Smooth muscle cell (in vitro differentiated cells): ENCODE data around the gene CX3CL1. TPM values are rescaled to one million over a fixed set of nuclear protein-coding genes. Genes with fewer than 3 reads are reported as not detected.

Experiments used
- DNase-seq: peaks from one replicate; lab custom pipeline; 2025; ENCODE audit not compliant: unreplicated experiment; lab: John Stamatoyannopoulos, UW
- H2AFZ ChIP-seq: fragments of 200-600 bp; sonication (generic); 2 replicates; pipeline ENCODE4 v1.6.0; 2016; ENCODE audit warnings: antibody characterized with exemption, low read depth, mild to moderate bottlenecking
- H3F3A ChIP-seq: fragments of 200-600 bp; sonication (generic); 2 replicates; pipeline ENCODE4 v1.6.0; 2017; ENCODE audit warnings: antibody characterized with exemption, low read depth
- H3K27ac ChIP-seq: fragments of 200-600 bp; sonication (generic); 2 replicates; pipeline ENCODE4 v1.5.1; 2016; ENCODE audit warnings: low read depth, mild to moderate bottlenecking
- H3K27me3 ChIP-seq: fragments of 200-600 bp; sonication (generic); 2 replicates; pipeline ENCODE4 v1.6.1; 2016; ENCODE audit warnings: low read depth, mild to moderate bottlenecking
- H3K36me3 ChIP-seq: fragments of 200-600 bp; sonication (generic); 2 replicates; pipeline ENCODE4 v1.5.1; 2016; ENCODE audit warnings: low read depth
- H3K4me1 ChIP-seq: fragments of 200-600 bp; sonication (generic); 2 replicates; pipeline ENCODE4 v1.5.1; 2016; ENCODE audit warnings: low read depth
- H3K4me2 ChIP-seq: fragments of 200-600 bp; sonication (generic); 2 replicates; pipeline ENCODE4 v1.6.0; 2016; ENCODE audit warnings: mild to moderate bottlenecking
- H3K4me3 ChIP-seq: fragments of 200-600 bp; sonication (generic); 2 replicates; pipeline ENCODE4 v1.5.1; 2016; ENCODE audit warnings: mild to moderate bottlenecking
- H3K79me2 ChIP-seq: fragments of 200-600 bp; sonication (generic); 2 replicates; pipeline ENCODE4 v1.6.0; 2016; ENCODE audit warnings: low read depth, mild to moderate bottlenecking
- H3K9ac ChIP-seq: fragments of 200-600 bp; sonication (generic); 2 replicates; pipeline ENCODE4 v1.6.0; 2016; ENCODE audit warnings: low read depth
- H3K9me3 ChIP-seq: fragments of 200-600 bp; sonication (generic); replicated peaks from 2 replicates; pipeline ENCODE4 v1.5.1; 2016; ENCODE audit warnings: low read depth
- H4K20me1 ChIP-seq: fragments of 200-600 bp; sonication (generic); 2 replicates; pipeline ENCODE4 v1.6.0; 2016; ENCODE audit warnings: low read depth
- WGBS: methylation state at CpG from one replicate; pipeline ENCODE4 v1.1.7; 2016; ENCODE audit warnings: low lambda C conversion rate; 5-methylcytosine and 5-hydroxymethylcytosine counted together
- polyA plus RNA-seq: library from polyadenylated mRNA; unstranded; fragments of >200 nt; fragmentation: Nextera tagmentation; extraction: Ambion mirVana; gene quantifications from 2 replicates; pipeline ENCODE4 v1.2.1, GENCODE V29; 2016
- total RNA-seq: library from RNA; depleted of rRNA; stranded (reverse); fragments of >200 nt; gene quantifications from 2 replicates; pipeline ENCODE4 v1.2.3, GENCODE V29; 2014
- TF ChIP-seq, protein P1 (sequence below): fragments of 200-600 bp; sonication (generic); IDR thresholded peaks from 2 replicates; pipeline ENCODE4 v1.5.1; 2017; ENCODE audit warnings: borderline replicate concordance, mild to moderate bottlenecking, antibody characterized with exemption; ENCODE audit not compliant: insufficient read depth, poor library complexity, severe bottlenecking

The CX3CL1 gene
- total and polyA plus RNA-seq, 2 experiments from 2014 or later = 2.2 to 5.4 TPM

DNA sequence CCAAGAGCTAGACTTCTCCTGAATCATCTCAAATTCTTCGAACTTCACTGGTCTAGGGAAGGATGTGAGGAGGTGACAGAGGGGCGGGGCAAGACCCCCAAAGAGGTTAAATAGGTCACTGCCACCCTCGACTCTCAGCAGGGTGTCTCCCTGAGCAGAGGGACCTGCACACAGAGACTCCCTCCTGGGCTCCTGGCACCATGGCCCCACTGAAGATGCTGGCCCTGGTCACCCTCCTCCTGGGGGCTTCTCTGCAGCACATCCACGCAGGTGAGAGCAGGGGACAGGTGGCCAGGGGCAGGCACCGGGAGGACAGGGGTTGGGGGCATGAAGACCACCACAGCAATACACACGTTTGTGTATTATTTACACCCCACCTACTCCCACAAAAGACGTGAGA is 41.4 kb downstream of the CX3CL1 start:
- no peaks in the 10 kb centered on the region for H3K9me3 ChIP-seq

DNA sequence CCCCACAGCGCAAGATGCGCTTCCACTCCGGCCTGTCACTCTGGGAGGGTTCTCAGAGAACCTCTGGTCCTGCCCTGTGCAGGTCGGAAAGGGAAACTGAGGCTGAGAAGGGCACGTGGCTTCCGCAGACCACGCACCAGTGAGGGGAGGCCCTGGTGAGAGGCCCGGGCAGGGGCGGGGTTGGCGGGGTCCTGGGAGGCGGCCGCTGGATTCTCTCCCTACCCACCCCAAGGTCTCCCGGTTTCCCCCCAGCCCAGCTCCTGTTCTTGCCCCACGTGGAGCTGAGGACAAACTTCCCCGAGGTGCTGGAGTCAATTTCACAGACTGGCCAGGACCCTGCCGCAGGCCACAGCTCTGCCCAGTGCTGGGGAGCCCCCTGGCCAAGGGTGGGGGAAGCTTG is 43.8 kb downstream of the CX3CL1 start:
- H3K36me3 ChIP-seq = no peaks in the 10 kb centered on the region
- no peak overlapping the region for H3K27ac ChIP-seq
- H3F3A ChIP-seq = no peaks in the 10 kb centered on the region
- WGBS = 95% methylated on average over 12 of the region's 16 CpGs
- H3K4me2 ChIP-seq = no peak overlapping the region
- H3K9me3 ChIP-seq = no peaks in the 10 kb centered on the region
- no peak overlapping the region for H3K9ac ChIP-seq
- H3K4me1 ChIP-seq = peaks cover 5% of the 10 kb centered on the region
- H4K20me1 ChIP-seq = no peaks in the 10 kb centered on the region
- TF ChIP-seq, protein P1, sequence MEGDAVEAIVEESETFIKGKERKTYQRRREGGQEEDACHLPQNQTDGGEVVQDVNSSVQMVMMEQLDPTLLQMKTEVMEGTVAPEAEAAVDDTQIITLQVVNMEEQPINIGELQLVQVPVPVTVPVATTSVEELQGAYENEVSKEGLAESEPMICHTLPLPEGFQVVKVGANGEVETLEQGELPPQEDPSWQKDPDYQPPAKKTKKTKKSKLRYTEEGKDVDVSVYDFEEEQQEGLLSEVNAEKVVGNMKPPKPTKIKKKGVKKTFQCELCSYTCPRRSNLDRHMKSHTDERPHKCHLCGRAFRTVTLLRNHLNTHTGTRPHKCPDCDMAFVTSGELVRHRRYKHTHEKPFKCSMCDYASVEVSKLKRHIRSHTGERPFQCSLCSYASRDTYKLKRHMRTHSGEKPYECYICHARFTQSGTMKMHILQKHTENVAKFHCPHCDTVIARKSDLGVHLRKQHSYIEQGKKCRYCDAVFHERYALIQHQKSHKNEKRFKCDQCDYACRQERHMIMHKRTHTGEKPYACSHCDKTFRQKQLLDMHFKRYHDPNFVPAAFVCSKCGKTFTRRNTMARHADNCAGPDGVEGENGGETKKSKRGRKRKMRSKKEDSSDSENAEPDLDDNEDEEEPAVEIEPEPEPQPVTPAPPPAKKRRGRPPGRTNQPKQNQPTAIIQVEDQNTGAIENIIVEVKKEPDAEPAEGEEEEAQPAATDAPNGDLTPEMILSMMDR = no peak
- H2AFZ ChIP-seq = no peak overlapping the region
- H3K27me3 ChIP-seq = no peaks in the 10 kb centered on the region
- no peak overlapping the region for H3K4me3 ChIP-seq
- no peak for DNase-seq
- H3K79me2 ChIP-seq = no peaks in the 10 kb centered on the region

More for the DNA sequence above, 41.4 kb downstream of the CX3CL1 start:
- no peaks in the 10 kb centered on the region for H4K20me1 ChIP-seq
- no peaks in the 10 kb centered on the region for H3F3A ChIP-seq
- no peak overlapping the region for H3K27ac ChIP-seq
- H3K9ac ChIP-seq = no peak overlapping the region
- no peak overlapping the region for H2AFZ ChIP-seq
- no peaks in the 10 kb centered on the region for H3K36me3 ChIP-seq
- H3K4me2 ChIP-seq = no peak overlapping the region
- WGBS = 88% methylated on average over 7 of the region's 7 CpGs
- TF ChIP-seq, protein P1 = no peak
- no peak for DNase-seq
- H3K27me3 ChIP-seq = no peaks in the 10 kb centered on the region
- H3K79me2 ChIP-seq = no peaks in the 10 kb centered on the region
- no peaks in the 10 kb centered on the region for H3K4me1 ChIP-seq
- no peak overlapping the region for H3K4me3 ChIP-seq

DNA sequence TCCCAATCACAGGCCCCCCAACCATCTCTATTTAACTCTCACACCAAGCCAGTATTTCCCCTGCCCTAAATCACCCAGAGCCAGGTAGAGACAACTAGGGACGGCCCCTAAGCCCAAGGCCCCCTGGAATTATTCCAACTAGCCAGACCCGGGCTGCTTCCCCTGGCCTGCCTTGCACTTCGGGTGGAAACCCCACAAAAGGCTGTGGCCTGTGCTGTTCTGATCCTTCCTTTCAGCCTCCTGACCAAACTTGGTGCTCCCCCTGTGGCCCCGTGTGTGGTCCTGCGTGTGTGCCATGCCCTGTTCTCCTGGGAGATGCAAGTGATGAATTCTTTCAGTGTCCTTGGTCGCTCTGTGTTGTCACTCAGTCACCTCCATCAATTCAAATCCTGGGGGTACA is 47.2 kb downstream of the CX3CL1 start:
- H3K4me1 ChIP-seq = peaks cover 5% of the 10 kb centered on the region
- DNase-seq = no peak
- H3K79me2 ChIP-seq = no peaks in the 10 kb centered on the region
- H2AFZ ChIP-seq = peak overlapping the region; percentile 85
- no peaks in the 10 kb centered on the region for H3K9me3 ChIP-seq
- 89% methylated on average over 6 of the region's 6 CpGs for WGBS
- H3K9ac ChIP-seq = no peak overlapping the region
- H3K27me3 ChIP-seq = no peaks in the 10 kb centered on the region
- no peaks in the 10 kb centered on the region for H3K36me3 ChIP-seq
- H3K4me2 ChIP-seq = no peak overlapping the region
- H4K20me1 ChIP-seq = no peaks in the 10 kb centered on the region
- no peak overlapping the region for H3K4me3 ChIP-seq
- no peaks in the 10 kb centered on the region for H3F3A ChIP-seq
- TF ChIP-seq, protein P1 = no peak
- H3K27ac ChIP-seq = no peak overlapping the region
